ENCODE measurements around the gene PPCDC.

DNA sequence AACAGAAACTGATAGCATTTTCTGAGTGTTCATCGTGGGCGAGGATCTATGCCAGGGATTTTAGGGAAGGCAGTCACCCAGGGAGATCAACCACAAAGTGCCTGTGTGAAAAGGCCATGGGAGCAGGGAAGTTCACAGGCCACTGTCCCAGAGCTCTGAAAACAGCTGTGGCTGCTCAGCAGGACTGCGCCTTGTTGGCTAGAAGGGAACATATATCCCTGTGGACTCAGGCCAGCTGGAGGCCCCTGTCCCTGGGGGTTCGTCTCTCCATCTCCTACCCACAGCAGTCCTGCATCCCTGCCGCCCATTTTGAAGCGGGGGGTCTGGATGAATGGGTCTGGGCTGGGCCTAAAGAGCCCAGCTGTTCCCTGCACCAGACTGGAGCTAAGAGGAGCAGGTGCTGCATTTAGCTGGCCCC lies 27.8 kb downstream of the PPCDC start:
- TF ChIP-seq, protein P1, sequence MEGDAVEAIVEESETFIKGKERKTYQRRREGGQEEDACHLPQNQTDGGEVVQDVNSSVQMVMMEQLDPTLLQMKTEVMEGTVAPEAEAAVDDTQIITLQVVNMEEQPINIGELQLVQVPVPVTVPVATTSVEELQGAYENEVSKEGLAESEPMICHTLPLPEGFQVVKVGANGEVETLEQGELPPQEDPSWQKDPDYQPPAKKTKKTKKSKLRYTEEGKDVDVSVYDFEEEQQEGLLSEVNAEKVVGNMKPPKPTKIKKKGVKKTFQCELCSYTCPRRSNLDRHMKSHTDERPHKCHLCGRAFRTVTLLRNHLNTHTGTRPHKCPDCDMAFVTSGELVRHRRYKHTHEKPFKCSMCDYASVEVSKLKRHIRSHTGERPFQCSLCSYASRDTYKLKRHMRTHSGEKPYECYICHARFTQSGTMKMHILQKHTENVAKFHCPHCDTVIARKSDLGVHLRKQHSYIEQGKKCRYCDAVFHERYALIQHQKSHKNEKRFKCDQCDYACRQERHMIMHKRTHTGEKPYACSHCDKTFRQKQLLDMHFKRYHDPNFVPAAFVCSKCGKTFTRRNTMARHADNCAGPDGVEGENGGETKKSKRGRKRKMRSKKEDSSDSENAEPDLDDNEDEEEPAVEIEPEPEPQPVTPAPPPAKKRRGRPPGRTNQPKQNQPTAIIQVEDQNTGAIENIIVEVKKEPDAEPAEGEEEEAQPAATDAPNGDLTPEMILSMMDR (IDR thresholded peaks at IDR 0.05; ENCODE audit: insufficient read depth, low read depth, low read length): no peak
- TF ChIP-seq EZH2 (IDR thresholded peaks at IDR 0.05; ENCODE audit: insufficient read depth, low read length): no peak
